RWPE2 (cell line): ENCODE results near the gene FOLR3.

Source experiments
- ATAC-seq: fragments of 200-7000 bp; cut with Tn5 transposase; 3 replicates; pipeline ENCODE4 v1.9.1; 2021; ENCODE audit warnings: low read depth
- DNase-seq: peaks from one replicate; pipeline ENCODE4 v3.0.0-alpha.2; 2020; ENCODE audit warnings: low spot score
- H3K27ac ChIP-seq: fragments of 450-650 bp; 2 replicates; pipeline ENCODE4 v1.5.1; 2017; ENCODE audit warnings: mild to moderate bottlenecking; ENCODE audit not compliant: poor library complexity, severe bottlenecking
- H3K27me3 ChIP-seq: fragments of 250-450 bp; sonication (Bioruptor Pico); 2 replicates; pipeline ENCODE4 v1.5.1; 2021; ENCODE audit warnings: mild to moderate bottlenecking, moderate library complexity; ENCODE audit not compliant: insufficient read depth, poor library complexity, severe bottlenecking
- H3K36me3 ChIP-seq: fragments of 250-450 bp; sonication (Bioruptor Pico); 2 replicates; pipeline ENCODE4 v1.5.1; 2020; ENCODE audit warnings: low read depth, mild to moderate bottlenecking, moderate library complexity
- H3K4me1 ChIP-seq: fragments of 250-450 bp; sonication (Bioruptor Pico); 2 replicates; pipeline ENCODE4 v1.5.1; 2021; ENCODE audit warnings: mild to moderate bottlenecking, moderate library complexity; ENCODE audit not compliant: insufficient read depth, poor library complexity, severe bottlenecking
- H3K4me3 ChIP-seq: fragments of 250-450 bp; sonication (Bioruptor Pico); 2 replicates; pipeline ENCODE4 v1.5.1; 2021; ENCODE audit warnings: mild to moderate bottlenecking, moderate library complexity; ENCODE audit not compliant: severe bottlenecking
- H3K9me3 ChIP-seq: fragments of 250-450 bp; sonication (Bioruptor Pico); 2 replicates; pipeline ENCODE4 v1.5.1; 2021; ENCODE audit warnings: mild to moderate bottlenecking, moderate library complexity; ENCODE audit not compliant: severe bottlenecking
- CTCF ChIP-seq: fragments of 450-650 bp; IDR thresholded peaks from one replicate; pipeline ENCODE4 v1.5.1; 2017; ENCODE audit warnings: mild to moderate bottlenecking, moderate library complexity; ENCODE audit not compliant: poor library complexity, severe bottlenecking

The FOLR3 gene

DNA sequence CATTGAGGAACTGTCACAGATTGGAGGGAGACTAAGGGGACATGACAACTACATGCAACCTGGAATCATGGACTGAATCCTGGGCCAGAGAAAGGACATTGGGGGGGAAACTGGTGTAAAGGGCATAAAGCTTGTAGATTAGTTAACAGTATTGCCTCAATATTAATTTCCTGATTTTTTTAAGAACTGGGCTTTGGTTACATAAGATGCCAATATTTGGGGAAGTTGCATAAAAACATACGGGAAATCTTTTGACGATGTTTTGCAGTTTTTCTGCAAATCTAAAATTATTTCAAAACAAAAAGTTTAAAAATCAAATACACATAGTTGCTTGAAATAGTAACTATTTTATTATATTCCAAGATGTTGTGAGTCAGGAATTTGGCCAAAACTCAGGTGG is 2.9 kb upstream of the FOLR3 start:
- no peak for TF ChIP-seq CTCF
- Histone ChIP-seq H3K36me3 (no peaks in the 10 kb centered on the region), H3K27me3 (no peaks in the 10 kb centered on the region), H3K9me3 (no peaks in the 10 kb centered on the region), H3K4me3 (no peak overlapping the region), H3K27ac (no peak overlapping the region), H3K4me1 (no peaks in the 10 kb centered on the region)
- DNase-seq (no peak), ATAC-seq (no peak)

DNA sequence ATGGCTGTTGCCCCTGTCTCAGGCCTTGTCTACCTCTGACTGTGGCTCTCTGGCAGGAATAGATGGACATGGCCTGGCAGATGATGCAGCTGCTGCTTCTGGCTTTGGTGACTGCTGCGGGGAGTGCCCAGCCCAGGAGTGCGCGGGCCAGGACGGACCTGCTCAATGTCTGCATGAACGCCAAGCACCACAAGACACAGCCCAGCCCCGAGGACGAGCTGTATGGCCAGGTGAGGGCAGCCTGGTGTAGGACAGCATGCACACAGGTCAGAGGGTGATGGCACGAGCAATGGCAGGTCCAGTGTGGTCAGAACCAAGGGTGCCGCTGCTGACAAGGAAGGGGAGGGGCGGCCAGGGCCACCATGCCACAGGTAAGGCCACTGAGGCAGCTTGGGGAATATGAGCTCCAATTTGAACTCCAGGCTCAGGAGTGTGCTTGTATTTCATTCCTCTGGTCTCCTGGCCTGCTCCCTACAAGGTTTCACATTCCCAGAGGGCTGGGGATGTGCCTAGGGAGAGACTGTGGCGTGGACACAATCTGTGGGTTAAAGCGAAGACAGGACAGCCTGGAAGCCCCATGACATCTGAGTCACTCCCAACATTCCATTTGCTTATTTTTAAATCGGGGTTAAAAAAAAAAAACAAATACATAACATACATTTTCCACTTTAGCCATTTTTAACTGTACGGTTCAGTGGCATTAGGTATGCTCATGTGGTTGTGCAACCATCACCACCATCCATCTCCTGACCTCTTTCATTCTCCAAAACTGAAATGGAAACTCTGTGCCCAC is 562 bp downstream of the FOLR3 start:
- TF ChIP-seq CTCF, result no peak
- Histone ChIP-seq H3K36me3 (peaks cover 8% of the 10 kb centered on the region; the same call in 1 of the 2 replicates), H3K9me3 (no peaks in the 10 kb centered on the region), H3K27me3 (no peaks in the 10 kb centered on the region), H3K4me1 (peaks cover 14% of the 10 kb centered on the region), H3K27ac (peak overlapping the region; percentile 11), H3K4me3 (no peak overlapping the region)
- ATAC-seq (no peak), DNase-seq (no peak)

DNA sequence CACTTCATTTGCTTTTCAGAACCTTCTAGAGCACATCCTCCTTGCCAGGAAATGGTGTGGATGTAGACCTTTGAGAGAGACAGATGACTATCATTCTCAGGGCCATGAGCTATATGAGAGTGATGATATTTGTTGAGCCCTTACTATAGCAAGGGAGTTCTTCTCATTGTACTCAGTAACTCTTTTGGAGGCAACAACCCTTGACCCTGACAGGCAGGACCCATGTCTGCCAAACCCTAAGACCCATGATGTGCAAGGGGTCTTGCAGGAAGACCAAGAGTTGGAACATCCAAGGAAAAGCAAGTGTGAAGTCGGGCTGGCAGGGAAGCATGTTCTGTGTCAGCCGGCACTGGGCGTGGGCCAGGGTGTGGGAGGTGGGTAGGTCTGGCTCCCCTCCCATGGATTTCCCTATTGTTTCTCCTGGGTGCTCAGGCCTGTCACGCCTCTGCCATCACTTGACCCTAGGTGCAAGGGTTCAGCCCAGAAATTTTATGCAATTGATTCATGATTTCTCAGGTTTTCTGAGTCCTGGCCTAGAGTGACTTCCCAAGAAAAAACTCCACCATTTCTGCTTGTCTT is 1.2 kb downstream of the FOLR3 start:
- no peak for TF ChIP-seq CTCF
- H3K27me3 ChIP-seq, result no peaks in the 10 kb centered on the region
- no peak overlapping the region for H3K4me3 ChIP-seq
- no peaks in the 10 kb centered on the region for H3K9me3 ChIP-seq
- ATAC-seq (no peak), DNase-seq (no peak)
- H3K27ac ChIP-seq, result peak overlapping the region; percentile 11
- H3K36me3 ChIP-seq, result peaks cover 12% of the 10 kb centered on the region; the same call in 1 of the 2 replicates
- H3K4me1 ChIP-seq, result peaks cover 21% of the 10 kb centered on the region

- H3K27ac ChIP-seq, result peak overlapping the region; percentile 99
- no peak overlapping the region for H3K4me3 ChIP-seq
- H3K4me1 ChIP-seq, result peaks cover 32% of the 10 kb centered on the region
- DNase-seq (no peak), ATAC-seq (no peak)
- peaks cover 20% of the 10 kb centered on the region for H3K36me3 ChIP-seq
- no peaks in the 10 kb centered on the region for H3K9me3 ChIP-seq
- no peak for TF ChIP-seq CTCF
- H3K27me3 ChIP-seq, result no peaks in the 10 kb centered on the region
Observed at GRCh38 chr11:72138821-72139390, 3.4 kb downstream of the FOLR3 start.
